K562 (cell line): ENCODE measurements around the gene EGLN1.

ENCODE experiments used
- HLTF ChIP-seq: fragments of 450-650 bp; IDR thresholded peaks from 2 replicates; pipeline ENCODE4 v1.6.1; 2016
- NFIC ChIP-seq: fragments of 450-650 bp; IDR thresholded peaks from 2 replicates; pipeline ENCODE4 v1.6.1; 2017; ENCODE audit warnings: mild to moderate bottlenecking, inconsistent platforms
- OTX1 ChIP-seq: fragments of 450-650 bp; formaldehyde crosslinking; IDR thresholded peaks from 2 replicates; pipeline ENCODE4 v1.4.0; 2022; ENCODE audit warnings: mild to moderate bottlenecking
- PCBP2 ChIP-seq: fragments of 200-400 bp; formaldehyde crosslinking; IDR thresholded peaks from 2 replicates; pipeline ENCODE4 v1.6.1; 2018; ENCODE audit warnings: low read length, low read depth, mild to moderate bottlenecking, moderate library complexity; ENCODE audit not compliant: poor library complexity, severe bottlenecking
- POLR2A ChIP-seq: fragments of 450-650 bp; conservative IDR thresholded peaks from 2 replicates; pipeline ENCODE4 v1.6.1; 2016
- SMAD4 ChIP-seq: fragments of 250-450 bp; sonication (Bioruptor Pico); conservative IDR thresholded peaks from 2 replicates; pipeline ENCODE4 v1.8.0; 2021; ENCODE audit warnings: inconsistent platforms, mild to moderate bottlenecking, moderate library complexity
- ZNF311 ChIP-seq: fragments of 250-450 bp; sonication (Bioruptor Pico); IDR thresholded peaks from 2 replicates; pipeline ENCODE4 v1.4.0; 2020; ENCODE audit warnings: mild to moderate bottlenecking, moderate library complexity
- TF ChIP-seq, protein P1 (sequence below): fragments of 450-650 bp; IDR thresholded peaks from 2 replicates; pipeline ENCODE4 v1.6.1; 2016
- TF ChIP-seq, protein P2 (sequence below): fragments of 450-650 bp; IDR thresholded peaks from 2 replicates; pipeline ENCODE4 v1.6.1; 2018; ENCODE audit not compliant: partially characterized antibody
- TF ChIP-seq, protein P3 (sequence below): fragments of 450-650 bp; IDR thresholded peaks from 2 replicates; pipeline ENCODE4 v1.6.1; 2017; ENCODE audit warnings: mild to moderate bottlenecking, moderate library complexity

DNA sequence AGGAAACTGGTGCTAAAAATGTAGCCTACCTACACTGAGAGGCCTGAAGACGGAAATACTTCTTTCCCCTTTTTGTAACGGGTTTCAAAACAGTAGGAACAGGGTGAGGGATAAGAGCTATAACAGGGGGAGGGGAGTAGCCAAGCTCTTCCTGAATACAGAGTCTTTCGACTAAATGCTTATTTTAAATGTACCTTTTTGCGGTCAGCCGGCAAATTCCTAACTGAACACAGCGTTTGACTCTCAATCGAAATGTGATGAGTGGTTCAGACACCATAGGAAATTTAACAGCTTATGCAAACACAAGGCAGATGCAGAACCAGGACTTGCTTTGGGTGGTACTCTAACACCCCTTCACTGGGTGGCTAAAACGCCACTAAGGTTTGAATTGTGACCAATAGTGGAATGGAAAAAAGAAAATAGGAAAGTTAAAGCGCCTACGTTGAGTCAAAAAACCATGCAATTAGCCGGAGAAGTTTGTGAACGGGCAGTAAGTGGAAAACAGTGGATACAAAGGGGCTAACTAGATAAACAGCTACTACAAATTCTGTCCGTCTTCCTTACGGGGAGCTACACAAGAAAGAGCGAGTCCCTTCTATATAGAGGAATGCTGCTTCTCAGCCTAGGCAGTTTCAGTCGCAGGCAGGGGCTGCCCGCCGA is 1.7 kb downstream of the EGLN1 start:
- TF ChIP-seq, protein P1, sequence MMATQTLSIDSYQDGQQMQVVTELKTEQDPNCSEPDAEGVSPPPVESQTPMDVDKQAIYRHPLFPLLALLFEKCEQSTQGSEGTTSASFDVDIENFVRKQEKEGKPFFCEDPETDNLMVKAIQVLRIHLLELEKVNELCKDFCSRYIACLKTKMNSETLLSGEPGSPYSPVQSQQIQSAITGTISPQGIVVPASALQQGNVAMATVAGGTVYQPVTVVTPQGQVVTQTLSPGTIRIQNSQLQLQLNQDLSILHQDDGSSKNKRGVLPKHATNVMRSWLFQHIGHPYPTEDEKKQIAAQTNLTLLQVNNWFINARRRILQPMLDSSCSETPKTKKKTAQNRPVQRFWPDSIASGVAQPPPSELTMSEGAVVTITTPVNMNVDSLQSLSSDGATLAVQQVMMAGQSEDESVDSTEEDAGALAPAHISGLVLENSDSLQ, result no peak
- TF ChIP-seq POLR2A, result no peak
- TF ChIP-seq ZNF311 (CRISPR knock-in tag), result no peak
- TF ChIP-seq, protein P2, sequence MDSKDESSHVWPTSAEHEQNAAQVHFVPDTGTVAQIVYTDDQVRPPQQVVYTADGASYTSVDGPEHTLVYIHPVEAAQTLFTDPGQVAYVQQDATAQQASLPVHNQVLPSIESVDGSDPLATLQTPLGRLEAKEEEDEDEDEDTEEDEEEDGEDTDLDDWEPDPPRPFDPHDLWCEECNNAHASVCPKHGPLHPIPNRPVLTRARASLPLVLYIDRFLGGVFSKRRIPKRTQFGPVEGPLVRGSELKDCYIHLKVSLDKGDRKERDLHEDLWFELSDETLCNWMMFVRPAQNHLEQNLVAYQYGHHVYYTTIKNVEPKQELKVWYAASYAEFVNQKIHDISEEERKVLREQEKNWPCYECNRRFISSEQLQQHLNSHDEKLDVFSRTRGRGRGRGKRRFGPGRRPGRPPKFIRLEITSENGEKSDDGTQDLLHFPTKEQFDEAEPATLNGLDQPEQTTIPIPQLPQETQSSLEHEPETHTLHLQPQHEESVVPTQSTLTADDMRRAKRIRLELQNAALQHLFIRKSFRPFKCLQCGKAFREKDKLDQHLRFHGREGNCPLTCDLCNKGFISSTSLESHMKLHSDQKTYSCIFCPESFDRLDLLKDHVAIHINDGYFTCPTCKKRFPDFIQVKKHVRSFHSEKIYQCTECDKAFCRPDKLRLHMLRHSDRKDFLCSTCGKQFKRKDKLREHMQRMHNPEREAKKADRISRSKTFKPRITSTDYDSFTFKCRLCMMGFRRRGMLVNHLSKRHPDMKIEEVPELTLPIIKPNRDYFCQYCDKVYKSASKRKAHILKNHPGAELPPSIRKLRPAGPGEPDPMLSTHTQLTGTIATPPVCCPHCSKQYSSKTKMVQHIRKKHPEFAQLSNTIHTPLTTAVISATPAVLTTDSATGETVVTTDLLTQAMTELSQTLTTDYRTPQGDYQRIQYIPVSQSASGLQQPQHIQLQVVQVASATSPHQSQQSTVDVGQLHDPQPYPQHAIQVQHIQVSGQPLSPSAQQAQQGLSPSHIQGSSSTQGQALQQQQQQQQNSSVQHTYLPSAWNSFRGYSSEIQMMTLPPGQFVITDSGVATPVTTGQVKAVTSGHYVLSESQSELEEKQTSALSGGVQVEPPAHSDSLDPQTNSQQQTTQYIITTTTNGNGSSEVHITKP, result no peak
- TF ChIP-seq NFIC, result no peak
- TF ChIP-seq PCBP2, result no peak
- TF ChIP-seq HLTF, result no peak
- TF ChIP-seq SMAD4 (CRISPR knock-in tag), result no peak
- 0 out of 2 replicates have a peak, but pooled peaks have one; percentile 5 for TF ChIP-seq OTX1 (CRISPR knock-in tag)
- TF ChIP-seq, protein P3, sequence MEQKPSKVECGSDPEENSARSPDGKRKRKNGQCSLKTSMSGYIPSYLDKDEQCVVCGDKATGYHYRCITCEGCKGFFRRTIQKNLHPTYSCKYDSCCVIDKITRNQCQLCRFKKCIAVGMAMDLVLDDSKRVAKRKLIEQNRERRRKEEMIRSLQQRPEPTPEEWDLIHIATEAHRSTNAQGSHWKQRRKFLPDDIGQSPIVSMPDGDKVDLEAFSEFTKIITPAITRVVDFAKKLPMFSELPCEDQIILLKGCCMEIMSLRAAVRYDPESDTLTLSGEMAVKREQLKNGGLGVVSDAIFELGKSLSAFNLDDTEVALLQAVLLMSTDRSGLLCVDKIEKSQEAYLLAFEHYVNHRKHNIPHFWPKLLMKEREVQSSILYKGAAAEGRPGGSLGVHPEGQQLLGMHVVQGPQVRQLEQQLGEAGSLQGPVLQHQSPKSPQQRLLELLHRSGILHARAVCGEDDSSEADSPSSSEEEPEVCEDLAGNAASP, result no peak
